PC-3 (cell line): ENCODE results near the gene AP3S1. TPM values are rescaled to one million over a fixed set of nuclear protein-coding genes. Genes with fewer than 3 reads are reported as not detected.

Experiments used
- ATAC-seq: fragments of 200-7000 bp; cut with Tn5 transposase; 2 replicates; pipeline ENCODE4 v1.9.1; 2020; ENCODE audit warnings: mild to moderate bottlenecking, moderate library complexity
- BruUV-seq: library from RNA; stranded (reverse); fragments of 400-500 nt; replicated peaks from 2 replicates; lab custom pipeline; 2021; lab: Mats Ljungman, UMichigan
- CTCF ChIA-PET: fragments of 300-600 bp; sonication (Branson Sonifier 250); formaldehyde crosslinking; loops from one replicate; lab custom pipeline; 2022; ENCODE audit warnings: antibody characterized with exemption; lab: Charles Lee
- POLR2A ChIA-PET: fragments of 300-600 bp; sonication (Branson Sonifier 250); formaldehyde crosslinking; loops from one replicate; lab custom pipeline; 2022; ENCODE audit warnings: antibody characterized with exemption; ENCODE audit not compliant: unreplicated experiment; lab: Charles Lee
- DNase-seq: peaks from one replicate; pipeline ENCODE4 v3.0.0-alpha.2; 2015
- H2AFZ ChIP-seq: fragments of 300-600 bp; sonication (generic); 2 replicates; pipeline ENCODE4 v1.6.0; 2016; ENCODE audit warnings: antibody characterized with exemption, low read length
- H3F3A ChIP-seq: fragments of 300-600 bp; sonication (generic); one replicate; pipeline ENCODE4 v1.6.0; 2017; ENCODE audit warnings: antibody characterized with exemption, low read length, control low read depth, mild to moderate bottlenecking; ENCODE audit not compliant: unreplicated experiment
- H3K27ac ChIP-seq: fragments of 300-600 bp; sonication (generic); 2 replicates; pipeline ENCODE4 v1.5.1; 2016; ENCODE audit warnings: mild to moderate bottlenecking, low read length
- H3K27me3 ChIP-seq: fragments of 300-600 bp; sonication (generic); 2 replicates; pipeline ENCODE4 v1.6.1; 2016; ENCODE audit warnings: low read length, mixed read lengths
- H3K36me3 ChIP-seq: fragments of 300-600 bp; sonication (generic); 2 replicates; pipeline ENCODE4 v1.6.1; 2016; ENCODE audit warnings: low read depth, mixed run types, low read length, mixed read lengths
- H3K4me1 ChIP-seq: fragments of 300-600 bp; sonication (generic); 2 replicates; pipeline ENCODE4 v1.5.1; 2016; ENCODE audit warnings: low read length; ENCODE audit not compliant: insufficient read depth
- H3K4me2 ChIP-seq: fragments of 300-600 bp; sonication (generic); 2 replicates; pipeline ENCODE4 v1.6.0; 2016; ENCODE audit warnings: low read length
- H3K4me3 ChIP-seq: fragments of 300-600 bp; sonication (generic); 2 replicates; pipeline ENCODE4 v1.5.1; 2016; ENCODE audit warnings: mild to moderate bottlenecking, low read length, mixed read lengths
- H3K79me2 ChIP-seq: fragments of 300-600 bp; sonication (generic); 2 replicates; pipeline ENCODE4 v1.6.1; 2017; ENCODE audit warnings: low read length, mixed read lengths
- H3K9ac ChIP-seq: fragments of 300-600 bp; sonication (generic); 2 replicates; pipeline ENCODE4 v1.6.0; 2016; ENCODE audit warnings: mild to moderate bottlenecking, low read length
- H3K9me2 ChIP-seq: fragments of 300-600 bp; sonication (generic); replicated peaks from 2 replicates; pipeline ENCODE4 v1.6.1; 2016; ENCODE audit warnings: mixed run types, low read length, mixed read lengths
- H3K9me3 ChIP-seq: fragments of 300-600 bp; sonication (generic); 2 replicates; pipeline ENCODE4 v1.6.1; 2016; ENCODE audit warnings: low read length, mixed read lengths
- H4K20me1 ChIP-seq: fragments of 300-600 bp; sonication (generic); 2 replicates; pipeline ENCODE4 v1.6.1; 2016; ENCODE audit warnings: low read length, mixed read lengths
- EZH2 ChIP-seq: fragments of 300-600 bp; sonication (generic); IDR thresholded peaks from one replicate; pipeline ENCODE4 v1.6.1; 2017; ENCODE audit warnings: antibody characterized with exemption, mild to moderate bottlenecking, low read length; ENCODE audit not compliant: unreplicated experiment
- EZH2phosphoT487 ChIP-seq: fragments of 300-600 bp; sonication (generic); IDR thresholded peaks from 2 replicates; pipeline ENCODE4 v1.6.1; 2018; ENCODE audit warnings: mild to moderate bottlenecking, antibody characterized with exemption, low read length, borderline replicate concordance
- intact Hi-C: fragments of 100-400 bp; cut with micrococcal nuclease; formaldehyde crosslinking; loops from 2 replicates; pipeline ENCODE4 v1.9.0; 2023
- total RNA-seq: library from RNA; depleted of rRNA; stranded (reverse); fragments of >200 nt; gene quantifications from 2 replicates; pipeline ENCODE4 v1.2.3, GENCODE V29; 2014
- TF ChIP-seq, protein P1 (sequence below): fragments of 300-600 bp; sonication (generic); conservative IDR thresholded peaks from 2 replicates; pipeline ENCODE4 v1.5.1; 2017; ENCODE audit warnings: antibody characterized with exemption, low read depth, mild to moderate bottlenecking, low read length

Gene AP3S1
- total RNA-seq, 1 experiment from 2014 or later: 48.2 TPM

DNA sequence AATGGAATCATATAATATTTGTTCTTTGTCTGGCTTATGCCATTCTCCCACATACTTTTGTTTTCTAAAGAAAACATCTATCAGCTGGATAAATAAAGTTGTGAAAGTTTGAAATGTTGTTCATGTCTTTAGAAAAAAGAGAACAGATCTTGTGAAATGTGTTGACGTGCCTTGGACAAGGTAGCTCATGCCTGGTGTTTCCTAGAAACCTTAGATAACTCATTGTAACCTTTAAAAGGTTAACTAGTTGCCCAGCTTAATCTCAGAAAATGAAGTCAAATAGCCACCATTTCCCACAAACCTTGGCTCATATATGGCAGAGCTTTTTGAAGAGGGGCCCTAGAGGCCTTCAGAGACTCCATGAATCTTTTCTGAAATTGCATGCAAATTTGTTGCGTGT is 40.6 kb upstream of the AP3S1 start:
- TF ChIP-seq, protein P1, sequence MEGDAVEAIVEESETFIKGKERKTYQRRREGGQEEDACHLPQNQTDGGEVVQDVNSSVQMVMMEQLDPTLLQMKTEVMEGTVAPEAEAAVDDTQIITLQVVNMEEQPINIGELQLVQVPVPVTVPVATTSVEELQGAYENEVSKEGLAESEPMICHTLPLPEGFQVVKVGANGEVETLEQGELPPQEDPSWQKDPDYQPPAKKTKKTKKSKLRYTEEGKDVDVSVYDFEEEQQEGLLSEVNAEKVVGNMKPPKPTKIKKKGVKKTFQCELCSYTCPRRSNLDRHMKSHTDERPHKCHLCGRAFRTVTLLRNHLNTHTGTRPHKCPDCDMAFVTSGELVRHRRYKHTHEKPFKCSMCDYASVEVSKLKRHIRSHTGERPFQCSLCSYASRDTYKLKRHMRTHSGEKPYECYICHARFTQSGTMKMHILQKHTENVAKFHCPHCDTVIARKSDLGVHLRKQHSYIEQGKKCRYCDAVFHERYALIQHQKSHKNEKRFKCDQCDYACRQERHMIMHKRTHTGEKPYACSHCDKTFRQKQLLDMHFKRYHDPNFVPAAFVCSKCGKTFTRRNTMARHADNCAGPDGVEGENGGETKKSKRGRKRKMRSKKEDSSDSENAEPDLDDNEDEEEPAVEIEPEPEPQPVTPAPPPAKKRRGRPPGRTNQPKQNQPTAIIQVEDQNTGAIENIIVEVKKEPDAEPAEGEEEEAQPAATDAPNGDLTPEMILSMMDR: no peak
- no peak for TF ChIP-seq EZH2
- no peak for TF ChIP-seq EZH2phosphoT487
- Histone ChIP-seq H3K79me2 (no peaks in the 10 kb centered on the region), H3K4me2 (no peak overlapping the region), H3F3A (no peaks in the 10 kb centered on the region), H4K20me1 (no peaks in the 10 kb centered on the region), H3K9ac (no peak overlapping the region), H3K9me3 (no peaks in the 10 kb centered on the region), H3K36me3 (no peaks in the 10 kb centered on the region), H2AFZ (no peak overlapping the region), H3K4me1 (no peaks in the 10 kb centered on the region), H3K9me2 (no peaks in the 10 kb centered on the region), H3K4me3 (no peak overlapping the region), H3K27me3 (peaks cover 4% of the 10 kb centered on the region; the same call in 1 of the 2 replicates), H3K27ac (no peak overlapping the region)
- CTCF ChIA-PET: no interaction called here
- intact Hi-C loops: no loop called here
- no TSS peak for BruUV-seq
- DNase-seq: no peak
- POLR2A ChIA-PET: no interaction called here
- ATAC-seq: no peak

DNA sequence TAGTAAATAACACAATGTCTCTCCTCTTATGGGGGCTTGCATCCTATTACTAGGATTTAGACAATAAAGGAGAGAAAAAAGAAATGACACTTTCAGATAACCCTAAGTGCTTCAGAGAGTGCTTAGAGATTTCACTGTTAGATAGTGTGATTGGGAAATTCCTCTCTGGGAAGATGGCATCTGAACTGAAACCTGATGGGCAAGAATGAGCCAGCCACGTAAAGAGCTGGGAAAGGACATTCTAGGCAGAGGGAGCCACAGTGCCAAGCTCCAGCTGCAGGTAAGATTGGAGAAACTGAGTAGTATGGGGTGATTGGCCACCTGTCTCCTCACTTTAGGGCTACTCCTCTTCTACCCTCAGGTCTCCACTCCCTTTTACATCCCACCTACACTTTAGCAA is 39.8 kb upstream of the AP3S1 start:
- no peak overlapping the region for H3K9ac ChIP-seq
- H3K79me2 ChIP-seq: no peaks in the 10 kb centered on the region
- no peak overlapping the region for H2AFZ ChIP-seq
- no peak overlapping the region for H3K27ac ChIP-seq
- no peaks in the 10 kb centered on the region for H3F3A ChIP-seq
- DNase-seq (no peak), ATAC-seq (no peak)
- TF ChIP-seq EZH2: no peak
- no peak for TF ChIP-seq EZH2phosphoT487
- TF ChIP-seq, protein P1: no peak
- no peaks in the 10 kb centered on the region for H4K20me1 ChIP-seq
- H3K9me3 ChIP-seq: no peaks in the 10 kb centered on the region
- H3K4me3 ChIP-seq: no peak overlapping the region
- H3K4me2 ChIP-seq: no peak overlapping the region
- peaks cover 4% of the 10 kb centered on the region; the same call in 1 of the 2 replicates for H3K27me3 ChIP-seq
- H3K9me2 ChIP-seq: no peaks in the 10 kb centered on the region
- no peaks in the 10 kb centered on the region for H3K4me1 ChIP-seq
- intact Hi-C loops: no loop called here
- no peaks in the 10 kb centered on the region for H3K36me3 ChIP-seq
- BruUV-seq: no TSS peak
- POLR2A ChIA-PET: no interaction called here
- CTCF ChIA-PET: no interaction called here

DNA sequence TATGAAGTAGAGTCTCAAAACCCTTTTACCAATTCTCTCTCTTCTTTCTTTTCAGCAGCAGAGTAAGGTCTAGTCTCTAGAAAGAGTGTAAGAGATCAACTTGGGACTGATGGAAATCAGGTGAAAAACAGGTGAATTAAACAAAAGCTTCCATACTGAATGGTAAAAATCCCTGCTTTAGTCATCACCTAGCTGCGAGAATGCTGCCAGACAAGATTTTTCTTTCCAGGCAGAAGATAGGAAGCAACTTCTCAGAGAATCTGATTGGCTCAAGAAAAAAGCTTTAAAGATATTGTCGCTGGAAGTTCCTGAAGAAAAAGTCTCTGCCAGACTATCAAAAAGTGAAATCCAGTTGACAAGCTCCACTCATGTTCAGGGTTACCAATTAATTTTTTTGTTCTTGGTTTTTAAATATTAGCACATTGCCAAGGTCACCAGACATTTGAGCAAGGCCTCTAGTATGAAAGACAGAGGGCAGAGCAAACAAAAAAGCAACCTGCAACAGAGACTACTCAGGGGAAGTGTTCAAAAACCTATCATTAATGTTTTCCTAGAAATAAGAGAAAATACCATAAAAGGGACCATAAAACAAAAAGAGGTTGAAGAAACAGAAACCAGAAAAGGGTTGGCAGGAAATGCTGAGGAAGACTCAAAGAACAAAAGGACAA is 34.6 kb upstream of the AP3S1 start:
- Histone ChIP-seq H3K9me2 (no peaks in the 10 kb centered on the region), H3K4me1 (no peaks in the 10 kb centered on the region), H3K36me3 (no peaks in the 10 kb centered on the region), H3K9me3 (no peaks in the 10 kb centered on the region), H3K27me3 (peaks cover 4% of the 10 kb centered on the region; the same call in 1 of the 2 replicates), H3K27ac (no peak overlapping the region), H3K4me2 (no peak overlapping the region), H3F3A (no peaks in the 10 kb centered on the region), H3K9ac (no peak overlapping the region), H4K20me1 (no peaks in the 10 kb centered on the region), H3K4me3 (no peak overlapping the region), H3K79me2 (no peaks in the 10 kb centered on the region), H2AFZ (no peak overlapping the region)
- DNase-seq (peak; percentile 17), ATAC-seq (no peak)
- POLR2A ChIA-PET: no interaction called here
- no TSS peak for BruUV-seq
- intact Hi-C loops: no loop called here
- TF ChIP-seq EZH2 (no peak), EZH2phosphoT487 (no peak)
- TF ChIP-seq, protein P1: no peak
- CTCF ChIA-PET: no interaction called here
